ENCODE results near the gene PIEZO2.
A peak's percentile ranks its signal among the peaks of the same experiment; 100 is the strongest.
"Not testable (repeated sequence)": the region's sequence is repeated elsewhere in the genome, so short reads cannot be mapped to it uniquely, and the experiment has no call there.

PIEZO2 gene

GRCh38 chr18:10935588-10935987 lies 213.8 kb downstream of the PIEZO2 start:
- Histone ChIP-seq H3K36me3 (ENCODE audit: insufficient read depth, low read length) (no peaks in the 10 kb centered on the region), H3K4me3 (ENCODE audit: low read depth in 1 of 2, low read length in 2 of 2) (no peak overlapping the region), H3K9ac (ENCODE audit: low read length) (no peak overlapping the region), H3K9me3 (ENCODE audit: low read length) (no peaks in the 10 kb centered on the region), H3K27me3 (ENCODE audit: control insufficient read depth in 1 of 2, insufficient read depth in 2 of 2, low read length in 2 of 2) (no peaks in the 10 kb centered on the region), H3K4me1 (ENCODE audit: insufficient read depth, low read length) (peaks cover 21% of the 10 kb centered on the region), H3K27ac (ENCODE audit: low read depth, low read length) (no peak overlapping the region)

- H3K9ac ChIP-seq (ENCODE audit: low read length); H3K36me3 ChIP-seq (ENCODE audit: insufficient read depth, low read length); H3K4me3 ChIP-seq (ENCODE audit: low read depth in 1 of 2, low read length in 2 of 2); H3K9me3 ChIP-seq (ENCODE audit: low read length); H3K27me3 ChIP-seq (ENCODE audit: control insufficient read depth in 1 of 2, insufficient read depth in 2 of 2, low read length in 2 of 2); H3K27ac ChIP-seq (ENCODE audit: low read depth, low read length): not testable (repeated sequence)
- peaks cover 23% of the 10 kb centered on the region for H3K4me1 ChIP-seq (ENCODE audit: insufficient read depth, low read length)
Observed at GRCh38 chr18:10933648-10934047, 215.7 kb downstream of the PIEZO2 start.

- H3K27ac ChIP-seq (ENCODE audit: low read depth, low read length) = no peak overlapping the region
Observed at GRCh38 chr18:10930076-10930475, 219.3 kb downstream of the PIEZO2 start.

GRCh38 chr18:10928772-10929373 lies 220.5 kb downstream of the PIEZO2 start:
- no peak overlapping the region for H3K27ac ChIP-seq (ENCODE audit: low read depth, low read length)
- H3K4me3 ChIP-seq (ENCODE audit: low read depth in 1 of 2, low read length in 2 of 2) = no peak overlapping the region

More at GRCh38 chr18:10930076-10930475, 219.3 kb downstream of the PIEZO2 start:
- Histone ChIP-seq H3K4me3 (ENCODE audit: low read depth in 1 of 2, low read length in 2 of 2) (no peak overlapping the region), H3K9me3 (ENCODE audit: low read length) (no peaks in the 10 kb centered on the region), H3K36me3 (ENCODE audit: insufficient read depth, low read length) (no peaks in the 10 kb centered on the region), H3K9ac (ENCODE audit: low read length) (no peak overlapping the region), H3K27me3 (ENCODE audit: control insufficient read depth in 1 of 2, insufficient read depth in 2 of 2, low read length in 2 of 2) (no peaks in the 10 kb centered on the region), H3K4me1 (ENCODE audit: insufficient read depth, low read length) (peaks cover 14% of the 10 kb centered on the region)

GRCh38 chr18:10928011-10928771 lies 221.2 kb downstream of the PIEZO2 start:
- no peaks in the 10 kb centered on the region for H3K27me3 ChIP-seq (ENCODE audit: control insufficient read depth in 1 of 2, insufficient read depth in 2 of 2, low read length in 2 of 2)
- H3K4me1 ChIP-seq (ENCODE audit: insufficient read depth, low read length) = peaks cover 14% of the 10 kb centered on the region
- no peak overlapping the region for H3K4me3 ChIP-seq (ENCODE audit: low read depth in 1 of 2, low read length in 2 of 2)
- H3K36me3 ChIP-seq (ENCODE audit: insufficient read depth, low read length) = no peaks in the 10 kb centered on the region
- peak overlapping the region; percentile 14 for H3K27ac ChIP-seq (ENCODE audit: low read depth, low read length)
- H3K9ac ChIP-seq (ENCODE audit: low read length) = no peak overlapping the region
- no peaks in the 10 kb centered on the region for H3K9me3 ChIP-seq (ENCODE audit: low read length)

More at GRCh38 chr18:10928772-10929373, 220.5 kb downstream of the PIEZO2 start:
- Histone ChIP-seq H3K27me3 (ENCODE audit: control insufficient read depth in 1 of 2, insufficient read depth in 2 of 2, low read length in 2 of 2) (no peaks in the 10 kb centered on the region), H3K9ac (ENCODE audit: low read length) (no peak overlapping the region), H3K9me3 (ENCODE audit: low read length) (no peaks in the 10 kb centered on the region), H3K4me1 (ENCODE audit: insufficient read depth, low read length) (peaks cover 14% of the 10 kb centered on the region), H3K36me3 (ENCODE audit: insufficient read depth, low read length) (no peaks in the 10 kb centered on the region)

GRCh38 chr18:10927286-10927992 lies 221.9 kb downstream of the PIEZO2 start:
- no peaks in the 10 kb centered on the region for H3K27me3 ChIP-seq (ENCODE audit: control insufficient read depth in 1 of 2, insufficient read depth in 2 of 2, low read length in 2 of 2)
- no peak overlapping the region for H3K27ac ChIP-seq (ENCODE audit: low read depth, low read length)
- no peak overlapping the region for H3K4me3 ChIP-seq (ENCODE audit: low read depth in 1 of 2, low read length in 2 of 2)
- no peak overlapping the region for H3K9ac ChIP-seq (ENCODE audit: low read length)
- H3K36me3 ChIP-seq (ENCODE audit: insufficient read depth, low read length) = no peaks in the 10 kb centered on the region
- no peaks in the 10 kb centered on the region for H3K9me3 ChIP-seq (ENCODE audit: low read length)
- H3K4me1 ChIP-seq (ENCODE audit: insufficient read depth, low read length) = peaks cover 14% of the 10 kb centered on the region

GRCh38 chr18:10926621-10927161 lies 222.7 kb downstream of the PIEZO2 start:
- Histone ChIP-seq H3K27me3 (ENCODE audit: control insufficient read depth in 1 of 2, insufficient read depth in 2 of 2, low read length in 2 of 2) (no peaks in the 10 kb centered on the region), H3K36me3 (ENCODE audit: insufficient read depth, low read length) (no peaks in the 10 kb centered on the region), H3K4me1 (ENCODE audit: insufficient read depth, low read length) (peaks cover 14% of the 10 kb centered on the region), H3K9me3 (ENCODE audit: low read length) (no peaks in the 10 kb centered on the region), H3K9ac (ENCODE audit: low read length) (no peak overlapping the region), H3K27ac (ENCODE audit: low read depth, low read length) (peak overlapping the region; percentile 62), H3K4me3 (ENCODE audit: low read depth in 1 of 2, low read length in 2 of 2) (no peak overlapping the region)

- no peak overlapping the region for H3K9ac ChIP-seq (ENCODE audit: low read length)
Observed at GRCh38 chr18:10924290-10924689, 225.1 kb downstream of the PIEZO2 start.

GRCh38 chr18:10923551-10924070 lies 225.8 kb downstream of the PIEZO2 start:
- Histone ChIP-seq H3K27me3 (ENCODE audit: control insufficient read depth in 1 of 2, insufficient read depth in 2 of 2, low read length in 2 of 2) (no peaks in the 10 kb centered on the region), H3K4me3 (ENCODE audit: low read depth in 1 of 2, low read length in 2 of 2) (no peak overlapping the region), H3K4me1 (ENCODE audit: insufficient read depth, low read length) (peaks cover 11% of the 10 kb centered on the region), H3K9ac (ENCODE audit: low read length) (no peak overlapping the region), H3K36me3 (ENCODE audit: insufficient read depth, low read length) (no peaks in the 10 kb centered on the region), H3K27ac (ENCODE audit: low read depth, low read length) (no peak overlapping the region), H3K9me3 (ENCODE audit: low read length) (no peaks in the 10 kb centered on the region)

More at GRCh38 chr18:10924290-10924689, 225.1 kb downstream of the PIEZO2 start:
- Histone ChIP-seq H3K36me3 (ENCODE audit: insufficient read depth, low read length) (no peaks in the 10 kb centered on the region), H3K27ac (ENCODE audit: low read depth, low read length) (no peak overlapping the region), H3K9me3 (ENCODE audit: low read length) (no peaks in the 10 kb centered on the region), H3K4me3 (ENCODE audit: low read depth in 1 of 2, low read length in 2 of 2) (no peak overlapping the region), H3K27me3 (ENCODE audit: control insufficient read depth in 1 of 2, insufficient read depth in 2 of 2, low read length in 2 of 2) (no peaks in the 10 kb centered on the region), H3K4me1 (ENCODE audit: insufficient read depth, low read length) (peaks cover 14% of the 10 kb centered on the region)

- no peak overlapping the region for H3K4me3 ChIP-seq (ENCODE audit: low read depth in 1 of 2, low read length in 2 of 2)
- H3K9ac ChIP-seq (ENCODE audit: low read length) = no peak overlapping the region
- H3K27me3 ChIP-seq (ENCODE audit: control insufficient read depth in 1 of 2, insufficient read depth in 2 of 2, low read length in 2 of 2) = no peaks in the 10 kb centered on the region
- no peaks in the 10 kb centered on the region for H3K36me3 ChIP-seq (ENCODE audit: insufficient read depth, low read length)
- H3K9me3 ChIP-seq (ENCODE audit: low read length) = no peaks in the 10 kb centered on the region
- no peak overlapping the region for H3K27ac ChIP-seq (ENCODE audit: low read depth, low read length)
- H3K4me1 ChIP-seq (ENCODE audit: insufficient read depth, low read length) = peaks cover 7% of the 10 kb centered on the region
Observed at GRCh38 chr18:10923141-10923540, 226.2 kb downstream of the PIEZO2 start.

- not testable (repeated sequence) for H3K27ac ChIP-seq (ENCODE audit: low read depth, low read length); H3K27me3 ChIP-seq (ENCODE audit: control insufficient read depth in 1 of 2, insufficient read depth in 2 of 2, low read length in 2 of 2); H3K9ac ChIP-seq (ENCODE audit: low read length); H3K36me3 ChIP-seq (ENCODE audit: insufficient read depth, low read length); H3K4me3 ChIP-seq (ENCODE audit: low read depth in 1 of 2, low read length in 2 of 2); H3K4me1 ChIP-seq (ENCODE audit: insufficient read depth, low read length); H3K9me3 ChIP-seq (ENCODE audit: low read length)
Observed at GRCh38 chr18:10922712-10923111, 226.7 kb downstream of the PIEZO2 start.

All from muscle layer of colon (tissue), 2 donors.